HG02678 (cell line): ENCODE measurements around the gene LHFPL5.

ENCODE experiments used
- ATAC-seq: cut with Tn5 transposase; IDR thresholded peaks from one replicate; pipeline ENCODE4 v1.9.1; 2021; ENCODE audit warnings: mild to moderate bottlenecking, moderate library complexity; ENCODE audit not compliant: unreplicated experiment

LHFPL5 gene

GRCh38 chr6:35804996-35805736, at the start of gene LHFPL5:
Gene LHFPL5, plus strand, starts transcription at chr6:35805352. Its CDS starts 319 bp downstream, at chr6:35805671.
- ATAC-seq = no peak

- no peak for ATAC-seq
Measured at GRCh38 chr6:35757456-35758123, 47.6 kb upstream of the LHFPL5 start.

- ATAC-seq = no peak
Measured at GRCh38 chr6:35759426-35759825, 45.7 kb upstream of the LHFPL5 start.

GRCh38 chr6:35765739-35766138, 39.4 kb upstream of the LHFPL5 start:
- ATAC-seq = no peak

GRCh38 chr6:35769211-35769610, 35.9 kb upstream of the LHFPL5 start:
- ATAC-seq = no peak

GRCh38 chr6:35771343-35771627, 33.9 kb upstream of the LHFPL5 start:
- ATAC-seq = no peak

- ATAC-seq = no peak
Measured at GRCh38 chr6:35774116-35774794, 30.9 kb upstream of the LHFPL5 start.

- ATAC-seq = no peak
Measured at GRCh38 chr6:35775031-35775430, 30.1 kb upstream of the LHFPL5 start.

- no peak for ATAC-seq
Measured at GRCh38 chr6:35776364-35777215, 28.6 kb upstream of the LHFPL5 start, which contains the start of gene CLPSL2. Gene CLPSL2, plus strand, starts transcription at chr6:35776598. Its CDS starts 21 bp downstream, at chr6:35776619.

- no peak for ATAC-seq
Measured at GRCh38 chr6:35777356-35778102, 27.6 kb upstream of the LHFPL5 start.

- no peak for ATAC-seq
Measured at GRCh38 chr6:35778437-35778836, 26.7 kb upstream of the LHFPL5 start.

GRCh38 chr6:35780719-35781118, 24.4 kb upstream of the LHFPL5 start, which contains the start of gene CLPSL1:
Gene CLPSL1, plus strand, starts transcription at chr6:35781019. Its CDS starts 92 bp downstream, at chr6:35781111.
- ATAC-seq = no peak

- no peak for ATAC-seq
Measured at GRCh38 chr6:35781290-35781689, 23.9 kb upstream of the LHFPL5 start.

GRCh38 chr6:35782424-35782823, 22.7 kb upstream of the LHFPL5 start:
- ATAC-seq = no peak

GRCh38 chr6:35784200-35784599, 21.0 kb upstream of the LHFPL5 start:
- no peak for ATAC-seq

GRCh38 chr6:35786272-35786671, 18.9 kb upstream of the LHFPL5 start:
- no peak for ATAC-seq

GRCh38 chr6:35786810-35787209, 18.3 kb upstream of the LHFPL5 start:
- ATAC-seq = no peak

GRCh38 chr6:35787266-35788218, 17.6 kb upstream of the LHFPL5 start:
- ATAC-seq = no peak

- no peak for ATAC-seq
Measured at GRCh38 chr6:35788423-35788982, 16.6 kb upstream of the LHFPL5 start.
